ENCODE results near the gene SH2B3. TPM values are rescaled to one million over a fixed set of nuclear protein-coding genes. Genes with fewer than 3 reads are reported as not detected.

SH2B3 gene
- total RNA-seq, 4 donors from 2014 or later, result 3.3 to 16.2 (median 5.6) TPM

DNA sequence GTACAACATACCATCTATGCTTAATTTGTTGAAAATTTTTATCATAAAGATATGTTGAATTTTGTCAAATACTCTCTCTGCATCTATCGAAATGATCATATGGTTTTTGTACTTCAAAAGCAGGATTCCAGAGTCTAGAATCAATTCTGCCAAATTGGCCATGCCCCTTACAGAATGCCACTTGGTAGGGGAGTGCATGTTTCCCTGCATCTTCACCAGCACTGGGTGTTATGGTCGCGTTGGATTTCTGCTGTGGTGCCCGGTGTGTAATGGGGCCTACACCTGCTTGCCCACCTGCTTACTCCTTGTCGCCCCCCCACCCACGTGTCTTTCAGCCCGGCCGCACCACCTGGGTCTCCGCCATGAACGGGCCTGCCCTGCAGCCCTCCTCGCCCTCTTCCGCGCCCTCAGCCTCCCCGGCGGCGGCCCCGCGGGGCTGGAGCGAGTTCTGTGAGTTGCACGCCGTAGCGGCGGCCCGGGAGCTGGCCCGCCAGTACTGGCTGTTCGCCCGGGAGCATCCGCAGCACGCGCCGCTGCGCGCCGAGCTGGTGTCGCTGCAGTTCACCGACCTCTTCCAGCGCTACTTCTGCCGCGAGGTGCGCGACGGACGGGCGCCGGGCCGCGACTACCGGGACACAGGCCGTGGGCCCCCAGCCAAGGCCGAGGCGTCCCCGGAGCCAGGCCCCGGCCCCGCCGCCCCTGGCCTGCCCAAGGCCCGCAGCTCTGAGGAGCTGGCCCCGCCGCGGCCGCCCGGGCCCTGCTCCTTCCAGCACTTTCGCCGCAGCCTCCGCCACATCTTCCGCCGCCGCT is 12.3 kb downstream of the SH2B3 start:
- no peak for TF ChIP-seq POLR2A (IDR thresholded peaks at IDR 0.05)
- TF ChIP-seq, protein P1, sequence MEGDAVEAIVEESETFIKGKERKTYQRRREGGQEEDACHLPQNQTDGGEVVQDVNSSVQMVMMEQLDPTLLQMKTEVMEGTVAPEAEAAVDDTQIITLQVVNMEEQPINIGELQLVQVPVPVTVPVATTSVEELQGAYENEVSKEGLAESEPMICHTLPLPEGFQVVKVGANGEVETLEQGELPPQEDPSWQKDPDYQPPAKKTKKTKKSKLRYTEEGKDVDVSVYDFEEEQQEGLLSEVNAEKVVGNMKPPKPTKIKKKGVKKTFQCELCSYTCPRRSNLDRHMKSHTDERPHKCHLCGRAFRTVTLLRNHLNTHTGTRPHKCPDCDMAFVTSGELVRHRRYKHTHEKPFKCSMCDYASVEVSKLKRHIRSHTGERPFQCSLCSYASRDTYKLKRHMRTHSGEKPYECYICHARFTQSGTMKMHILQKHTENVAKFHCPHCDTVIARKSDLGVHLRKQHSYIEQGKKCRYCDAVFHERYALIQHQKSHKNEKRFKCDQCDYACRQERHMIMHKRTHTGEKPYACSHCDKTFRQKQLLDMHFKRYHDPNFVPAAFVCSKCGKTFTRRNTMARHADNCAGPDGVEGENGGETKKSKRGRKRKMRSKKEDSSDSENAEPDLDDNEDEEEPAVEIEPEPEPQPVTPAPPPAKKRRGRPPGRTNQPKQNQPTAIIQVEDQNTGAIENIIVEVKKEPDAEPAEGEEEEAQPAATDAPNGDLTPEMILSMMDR (IDR thresholded peaks at IDR 0.05), result no peak
- H3K27me3 ChIP-seq, result no peaks in the 10 kb centered on the region
- peaks cover 0 to 12% (median 8%) of the 10 kb centered on the region in 3 donors for H3K4me1 ChIP-seq
- WGBS, 2 donors, result 70 to 87% methylated on average over 2 to 5 of the region's 67 CpGs
- H3K36me3 ChIP-seq, result peaks cover 0 to 31% (median 0%) of the 10 kb centered on the region in 3 donors
- H3K27ac ChIP-seq, result no peak overlapping the region
- H3K4me3 ChIP-seq, result no peak overlapping the region
- no peaks in the 10 kb centered on the region for H3K9me3 ChIP-seq
- intact Hi-C loops (cut with DNase I), result no loop called here
- DNase-seq, result no peak

DNA sequence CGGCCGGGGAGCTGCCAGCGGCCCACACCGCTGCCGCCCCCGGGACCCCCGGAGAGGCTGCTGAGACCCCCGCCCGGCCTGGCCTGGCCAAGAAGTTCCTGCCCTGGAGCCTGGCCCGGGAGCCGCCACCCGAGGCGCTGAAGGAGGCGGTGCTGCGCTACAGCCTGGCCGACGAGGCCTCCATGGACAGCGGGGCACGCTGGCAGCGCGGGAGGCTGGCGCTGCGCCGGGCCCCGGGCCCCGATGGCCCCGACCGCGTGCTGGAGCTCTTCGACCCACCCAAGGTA is 12.8 kb downstream of the SH2B3 start:
- Histone ChIP-seq H3K4me1 (peaks cover 0 to 6% (median 5%) of the 10 kb centered on the region in 3 donors), H3K27me3 (no peaks in the 10 kb centered on the region), H3K27ac (no peak overlapping the region), H3K4me3 (no peak overlapping the region), H3K9me3 (no peaks in the 10 kb centered on the region), H3K36me3 (peaks cover 0 to 31% (median 0%) of the 10 kb centered on the region in 3 donors)
- no peak for DNase-seq
- no CpG with 5 or more reads among the region's 30 CpGs for WGBS, 2 donors
- TF ChIP-seq, protein P1 (IDR thresholded peaks at IDR 0.05), result no peak
- no peak for TF ChIP-seq POLR2A (IDR thresholded peaks at IDR 0.05)
- intact Hi-C loops (cut with DNase I), result no loop called here

DNA sequence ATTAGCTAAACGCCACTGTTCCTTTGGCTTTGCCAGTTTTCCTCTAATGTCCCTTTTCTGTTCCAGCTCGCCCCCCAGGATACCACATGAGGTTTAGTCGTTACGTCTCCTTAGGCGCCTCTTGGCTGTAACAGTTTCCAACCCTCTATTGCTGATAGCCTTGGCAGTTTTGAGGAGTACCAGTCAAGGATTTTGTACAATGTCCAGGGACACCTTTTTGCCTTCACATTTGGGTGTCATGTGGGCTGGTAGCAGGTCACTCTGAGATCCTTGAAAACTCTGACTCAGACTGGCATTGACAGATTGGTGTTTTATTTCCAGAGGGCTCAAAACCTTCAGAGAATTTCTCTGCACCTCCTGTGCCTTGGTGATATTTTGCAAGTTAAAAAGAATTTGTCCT is 14.1 kb downstream of the SH2B3 start:
- Histone ChIP-seq H3K27ac (no peak overlapping the region), H3K27me3 (no peaks in the 10 kb centered on the region), H3K4me1 (peaks cover 0 to 12% (median 1%) of the 10 kb centered on the region in 3 donors), H3K9me3 (no peaks in the 10 kb centered on the region), H3K36me3 (peaks cover 0 to 31% (median 0%) of the 10 kb centered on the region in 3 donors), H3K4me3 (no peak overlapping the region)
- WGBS, 2 donors, result 95 to 96% methylated on average over 4 to 5 of the region's 5 CpGs
- intact Hi-C loops (cut with DNase I), result no loop called here
- no peak for TF ChIP-seq POLR2A (IDR thresholded peaks at IDR 0.05)
- DNase-seq, result no peak

DNA sequence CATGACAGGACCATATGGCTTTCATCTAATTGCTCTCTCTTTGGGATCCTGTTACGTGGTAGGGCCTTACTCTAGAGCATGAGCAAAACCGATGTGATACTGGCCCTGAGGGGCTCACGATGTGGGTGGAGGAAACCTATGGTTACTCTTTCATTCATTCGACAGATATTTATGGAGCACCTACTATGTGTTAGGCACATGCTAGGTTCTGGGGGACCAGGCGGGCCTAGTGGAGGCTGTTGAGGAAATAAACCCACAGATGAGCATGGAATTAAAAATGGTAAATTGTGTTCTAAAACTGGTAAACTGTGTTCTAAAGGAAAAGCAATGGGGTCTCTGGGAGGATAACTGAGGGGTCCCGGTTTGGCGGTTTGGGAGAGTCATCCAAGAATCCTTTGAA is 14.8 kb downstream of the SH2B3 start:
- intact Hi-C loops (cut with DNase I), result no loop called here
- no peak for DNase-seq
- Histone ChIP-seq H3K9me3 (no peaks in the 10 kb centered on the region), H3K4me1 (peaks cover 0 to 19% (median 7%) of the 10 kb centered on the region in 3 donors), H3K4me3 (no peak overlapping the region), H3K27ac (no peak overlapping the region), H3K27me3 (no peaks in the 10 kb centered on the region), H3K36me3 (peaks cover 0 to 31% (median 0%) of the 10 kb centered on the region in 3 donors)
- TF ChIP-seq, protein P1 (IDR thresholded peaks at IDR 0.05), result no peak
- no peak for TF ChIP-seq POLR2A (IDR thresholded peaks at IDR 0.05)
- WGBS, 2 donors, result 88 to 89% methylated on average over 7 of the region's 7 CpGs

DNA sequence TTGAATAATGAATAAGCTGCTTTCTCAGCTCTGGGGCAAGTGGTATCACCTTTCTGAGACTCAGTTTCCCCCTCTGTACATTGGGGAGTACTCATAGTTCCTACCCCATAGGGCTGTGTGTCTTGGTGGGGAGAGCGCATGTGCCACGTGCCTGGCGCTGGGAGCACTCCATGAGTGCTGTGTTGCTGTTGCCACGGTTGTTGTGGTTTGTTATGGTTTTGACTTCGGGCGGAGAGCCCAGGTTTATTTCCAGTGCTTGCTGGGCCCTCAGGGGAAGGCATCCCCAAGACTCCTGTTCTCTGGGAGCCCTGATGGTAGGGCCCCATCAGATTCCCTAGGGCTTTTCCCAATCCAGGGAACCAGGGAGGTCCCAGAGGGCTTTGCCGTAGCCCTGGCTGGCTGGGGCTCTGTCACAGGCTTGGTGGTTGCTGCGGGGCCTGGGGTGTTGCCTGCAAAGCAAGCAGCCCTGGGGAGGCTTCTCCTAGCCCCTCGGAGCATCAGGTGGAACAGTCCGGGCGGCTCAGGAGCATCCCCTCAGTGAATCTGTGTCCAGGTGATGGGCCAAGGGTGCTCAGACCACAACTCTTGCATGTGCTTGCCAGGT is 18.6 kb downstream of the SH2B3 start:
- no peak for TF ChIP-seq POLR2A (IDR thresholded peaks at IDR 0.05)
- TF ChIP-seq, protein P1 (IDR thresholded peaks at IDR 0.05), result no peak
- Histone ChIP-seq H3K36me3 (peaks cover 0 to 16% (median 0%) of the 10 kb centered on the region in 3 donors), H3K27me3 (no peaks in the 10 kb centered on the region), H3K4me3 (no peak overlapping the region), H3K27ac (no peak overlapping the region), H3K4me1 (peaks cover 7 to 53% (median 23%) of the 10 kb centered on the region in 3 donors), H3K9me3 (no peaks in the 10 kb centered on the region)
- no peak for DNase-seq
- intact Hi-C loops (cut with DNase I), result no loop called here
- WGBS, 2 donors, result 69% methylated on average over 5 of the region's 11 CpGs; no CpG with 5 or more reads in 1 of the 2 donors

All from esophagus squamous epithelium (tissue), 5 donors.